HG03469 (cell line): ENCODE measurements around the gene GRM4.

ENCODE experiments used
- ATAC-seq: cut with Tn5 transposase; IDR thresholded peaks from one replicate; pipeline ENCODE4 v1.9.1; 2021; ENCODE audit warnings: mild to moderate bottlenecking, moderate library complexity, moderate number of reproducible peaks; ENCODE audit not compliant: unreplicated experiment

Gene GRM4

GRCh38 chr6:34157851-34158250 lies 12.0 kb upstream of the GRM4 start:
- ATAC-seq, result no peak

GRCh38 chr6:34157236-34157830 lies 11.4 kb upstream of the GRM4 start:
- no peak for ATAC-seq

GRCh38 chr6:34155471-34156300 lies 9.8 kb upstream of the GRM4 start:
- ATAC-seq, result no peak

GRCh38 chr6:34154668-34155447 lies 9.0 kb upstream of the GRM4 start:
- no peak for ATAC-seq

GRCh38 chr6:34152806-34153520 lies 7.1 kb upstream of the GRM4 start:
- no peak for ATAC-seq

- ATAC-seq, result no peak
Observed at GRCh38 chr6:34152042-34152524, 6.2 kb upstream of the GRM4 start.

GRCh38 chr6:34151321-34152041 lies 5.6 kb upstream of the GRM4 start:
- ATAC-seq, result no peak

GRCh38 chr6:34150766-34151165 lies 4.9 kb upstream of the GRM4 start:
- ATAC-seq, result no peak

- ATAC-seq, result no peak
Observed at GRCh38 chr6:34149831-34150400, 4.0 kb upstream of the GRM4 start.

GRCh38 chr6:34149452-34149810 lies 3.5 kb upstream of the GRM4 start:
- no peak for ATAC-seq

GRCh38 chr6:34148631-34149451 lies 3.0 kb upstream of the GRM4 start:
- no peak for ATAC-seq

GRCh38 chr6:34147906-34148630 lies 2.2 kb upstream of the GRM4 start:
- no peak for ATAC-seq

- no peak for ATAC-seq
Observed at GRCh38 chr6:34146801-34147592, 1.1 kb upstream of the GRM4 start.

- ATAC-seq, result no peak
Observed at GRCh38 chr6:34145161-34146020, 496 bp downstream of the GRM4 start.

GRCh38 chr6:34144581-34145160 lies 1.2 kb downstream of the GRM4 start:
- no peak for ATAC-seq

GRCh38 chr6:34143884-34144580 lies 1.9 kb downstream of the GRM4 start:
- ATAC-seq, result no peak
